HepG2 (cell line): ENCODE results near the gene DGUOK. TPM values are rescaled to one million over a fixed set of nuclear protein-coding genes. Genes with fewer than 3 reads are reported as not detected.
A peak's percentile ranks its signal among the peaks of the same experiment; 100 is the strongest.

Experiments used
- ARNT ChIP-seq: fragments of 450-650 bp; IDR thresholded peaks from 2 replicates; pipeline ENCODE4 v1.6.1; 2017
- ARNTL ChIP-seq: sonication (generic); formaldehyde crosslinking; IDR thresholded peaks from 2 replicates; pipeline ENCODE4 v1.4.0; 2020; ENCODE audit warnings: mild to moderate bottlenecking, missing genetic modification reagents
- ATF4 ChIP-seq, 2 experiments: fragments of 450-650 bp in 1 of 2; sonication (generic) in 1 of 2; formaldehyde crosslinking; IDR thresholded peaks; 2 replicates each; pipeline versions ENCODE4 v1.5.0 to v1.8.0; 2020 to 2022; ENCODE audit warnings: mild to moderate bottlenecking in 1 of 2, missing genetic modification reagents in 1 of 2
- EP300 ChIP-seq, 3 experiments: sonication (generic) in 1 of 3; formaldehyde crosslinking in 1 of 3; IDR thresholded peaks; 2 replicates each; pipeline versions ENCODE4 v1.5.1 to v1.6.1; 2011 to 2020; ENCODE audit warnings: low read depth in 2 of 3, low read length in 2 of 3, borderline replicate concordance in 1 of 3, improper control_type of control experiment in 1 of 3, mild to moderate bottlenecking in 1 of 3, missing genetic modification reagents in 1 of 3, moderate library complexity in 1 of 3
- FOXK2 ChIP-seq: fragments of 450-650 bp; IDR thresholded peaks from 2 replicates; pipeline ENCODE4 v1.6.1; 2016
- GZF1 ChIP-seq: sonication (generic); formaldehyde crosslinking; IDR thresholded peaks from 2 replicates; pipeline ENCODE4 v1.5.1; 2020; ENCODE audit warnings: mild to moderate bottlenecking, missing genetic modification reagents
- HNRNPH1 ChIP-seq: fragments of 200-400 bp; formaldehyde crosslinking; optimal IDR thresholded peaks from 2 replicates; pipeline ENCODE3; 2017; ENCODE audit warnings: mild to moderate bottlenecking, low read depth, low read length
- HNRNPL ChIP-seq: fragments of 200-400 bp; formaldehyde crosslinking; IDR thresholded peaks from 2 replicates; pipeline ENCODE4 v1.6.1; 2017; ENCODE audit warnings: mild to moderate bottlenecking, low read depth, low read length
- IRF1 ChIP-seq: sonication (generic); formaldehyde crosslinking; IDR thresholded peaks from 2 replicates; pipeline ENCODE4 v1.4.0; 2020; ENCODE audit warnings: low read depth, mild to moderate bottlenecking, missing genetic modification reagents
- MAFK ChIP-seq, 2 experiments: IDR thresholded peaks in 1 of 2; conservative IDR thresholded peaks in 1 of 2; 2 replicates each; pipeline ENCODE4 v1.6.1; 2011; ENCODE audit warnings: improper control_type of control experiment in 2 of 2, low read length in 2 of 2
- NAIF1 ChIP-seq: sonication (generic); formaldehyde crosslinking; IDR thresholded peaks from 2 replicates; pipeline ENCODE4 v1.5.0; 2020; ENCODE audit warnings: mild to moderate bottlenecking, missing genetic modification reagents, borderline replicate concordance
- NFKB2 ChIP-seq: sonication (generic); formaldehyde crosslinking; IDR thresholded peaks from 2 replicates; pipeline ENCODE4 v1.4.0; 2020; ENCODE audit warnings: missing genetic modification reagents, borderline replicate concordance
- RFX1 ChIP-seq: fragments of 450-650 bp; IDR thresholded peaks from 2 replicates; pipeline ENCODE4 v1.6.1; 2017
- SNAPC2 ChIP-seq: sonication (generic); formaldehyde crosslinking; IDR thresholded peaks from 2 replicates; pipeline ENCODE4 v1.8.1; 2022; ENCODE audit warnings: mild to moderate bottlenecking, missing genetic modification reagents
- YY1 ChIP-seq: IDR thresholded peaks from 2 replicates; pipeline ENCODE4 v1.6.1; 2011; ENCODE audit warnings: low read length, low read depth, moderate library complexity, mild to moderate bottlenecking; ENCODE audit not compliant: insufficient read depth, insufficient replicate concordance
- ZNF142 ChIP-seq: sonication (generic); formaldehyde crosslinking; IDR thresholded peaks from 2 replicates; pipeline ENCODE4 v1.4.0; 2020; ENCODE audit warnings: missing genetic modification reagents
- ZNF451 ChIP-seq: sonication (generic); formaldehyde crosslinking; IDR thresholded peaks from 2 replicates; pipeline ENCODE4 v1.5.0; 2020; ENCODE audit warnings: mild to moderate bottlenecking, missing genetic modification reagents
- ZNF569 ChIP-seq: sonication (generic); formaldehyde crosslinking; IDR thresholded peaks from 2 replicates; pipeline ENCODE4 v1.5.0; 2020; ENCODE audit warnings: mild to moderate bottlenecking, missing genetic modification reagents, moderate library complexity, borderline replicate concordance
- ZNF713 ChIP-seq: sonication (generic); formaldehyde crosslinking; IDR thresholded peaks from 2 replicates; pipeline ENCODE4 v1.4.0; 2020; ENCODE audit warnings: mild to moderate bottlenecking, missing genetic modification reagents
- ZNF761 ChIP-seq: sonication (generic); formaldehyde crosslinking; conservative IDR thresholded peaks from 2 replicates; pipeline ENCODE4 v1.4.0; 2020; ENCODE audit warnings: mild to moderate bottlenecking, missing genetic modification reagents
- ZNF768 ChIP-seq: sonication (generic); formaldehyde crosslinking; IDR thresholded peaks from 2 replicates; pipeline ENCODE4 v1.4.0; 2020; ENCODE audit warnings: missing genetic modification reagents
- polyA plus RNA-seq, 8 experiments: library from polyadenylated mRNA; depleted of rRNA in 3 of 8; stranded (reverse) in 7 of 8; unstranded in 1 of 8; fragments of >200 nt; fragmentation: Illumina TruSeq in 4 of 8; extraction: Trizol in 4 of 8; gene quantifications; 2 replicates each; pipeline versions ENCODE4 v1.2.1 to v1.2.3, GENCODE V29; 2011 to 2016; ENCODE audit warnings: low read depth in 4 of 8, missing spikeins in 1 of 8, mixed read lengths in 1 of 8; ENCODE audit not compliant: insufficient read depth in 1 of 8
- total RNA-seq, 5 experiments: library from RNA; depleted of rRNA; stranded (reverse); fragments of >200 nt; fragmentation: Illumina TruSeq; extraction: Trizol; gene quantifications; 2 replicates each; pipeline ENCODE4 v1.2.3, GENCODE V29; 2016; ENCODE audit warnings: low read depth in 1 of 5

The DGUOK gene
- total and polyA plus RNA-seq, 2 of the 13 experiments (the other 11 are each of a cell fraction or from before 2014, with no cell fraction given), result 105 to 137 TPM

- no peak for TF ChIP-seq YY1
- TF ChIP-seq RFX1, result no peak
- peak; percentile 83; the same call in 1 of the 2 replicates for TF ChIP-seq HNRNPL
- no peak for TF ChIP-seq MAFK (conservative IDR thresholded peaks at IDR 0.05 in 1 of 2, IDR thresholded peaks at IDR 0.05 in 1 of 2; ENCODE audit: low read length in 2 of 2)
- no peak for TF ChIP-seq ZNF761 (CRISPR knock-in tag)
- no peak for TF ChIP-seq ZNF142 (CRISPR knock-in tag)
- TF ChIP-seq ZNF768, result no peak
- no peak for TF ChIP-seq NAIF1 (CRISPR knock-in tag)
- TF ChIP-seq ARNTL (CRISPR knock-in tag), result no peak
- no peak for TF ChIP-seq ZNF569 (CRISPR knock-in tag)
- TF ChIP-seq ATF4 (CRISPR knock-in tag; IDR thresholded peaks at IDR 0.05), result no peak
- no peak for TF ChIP-seq HNRNPH1
- no peak for TF ChIP-seq ARNT
- TF ChIP-seq NFKB2 (CRISPR knock-in tag), result no peak
- TF ChIP-seq ZNF713 (CRISPR knock-in tag), result no peak
- TF ChIP-seq ZNF451 (CRISPR knock-in tag), result no peak
- TF ChIP-seq GZF1, result no peak
- TF ChIP-seq IRF1, result no peak
- TF ChIP-seq EP300 (IDR thresholded peaks at IDR 0.05; ENCODE audit: low read depth in 2 of 2, low read length in 2 of 2), result peak in 1 of 2 experiments; percentile 35; a peak in 1 of 4 replicates
- TF ChIP-seq EP300 (CRISPR knock-in tag; IDR thresholded peaks at IDR 0.05; ENCODE audit: borderline replicate concordance), result no peak
- TF ChIP-seq FOXK2, result no peak
- no peak for TF ChIP-seq SNAPC2
These were observed 36.2 kb upstream of the DGUOK start (continued) for GRCh38 chr2:73890301-73891092.
